Measurements from ENCODE around the gene FSIP1.

- TF ChIP-seq POLR2AphosphoS5 (IDR thresholded peaks at IDR 0.05; ENCODE audit: low read depth, low read length): no peak
- TF ChIP-seq POLR2A (IDR thresholded peaks at IDR 0.05; ENCODE audit: low read depth, low read length): no peak
- TF ChIP-seq TAF1 (IDR thresholded peaks at IDR 0.05; ENCODE audit: low read depth, low read length): no peak
- TF ChIP-seq PAX5 (IDR thresholded peaks at IDR 0.05; ENCODE audit: insufficient read depth, low read length, severe bottlenecking): no peak
- no peak for TF ChIP-seq POU2F2 (IDR thresholded peaks at IDR 0.05; ENCODE audit: low read depth, low read length)
Observed at GRCh38 chr15:39573287-39573686, 209.4 kb downstream of the FSIP1 start.
